Activated CD4-positive, alpha-beta T cell treated with anti-CD3 and anti-CD28 coated beads, Interleukin-2, Interleukin-4, amounts not matched to agents 100 ng/mL and 50 ng/mL, durations not matched to agents 16 hours and 8 hours (primary cell): Measurements from ENCODE around the gene FAM174B.
"Not testable (repeated sequence)": the region's sequence is repeated elsewhere in the genome, so short reads cannot be mapped to it uniquely, and the experiment has no call there.

Experiments used
- DNase-seq: peaks from one replicate; pipeline ENCODE4 v3.0.0-alpha.2; 2020; ENCODE audit warnings: low spot score

Gene FAM174B

GRCh38 chr15:92617549-92618520 is 37.7 kb downstream of the FAM174B start:
- DNase-seq, result no peak

- DNase-seq, result no peak
Measured at GRCh38 chr15:92616621-92617548, 38.7 kb downstream of the FAM174B start.

- no peak for DNase-seq
Measured at GRCh38 chr15:92614791-92615785, 40.5 kb downstream of the FAM174B start.

GRCh38 chr15:92614301-92614700 is 41.3 kb downstream of the FAM174B start:
- DNase-seq, result no peak

DNA sequence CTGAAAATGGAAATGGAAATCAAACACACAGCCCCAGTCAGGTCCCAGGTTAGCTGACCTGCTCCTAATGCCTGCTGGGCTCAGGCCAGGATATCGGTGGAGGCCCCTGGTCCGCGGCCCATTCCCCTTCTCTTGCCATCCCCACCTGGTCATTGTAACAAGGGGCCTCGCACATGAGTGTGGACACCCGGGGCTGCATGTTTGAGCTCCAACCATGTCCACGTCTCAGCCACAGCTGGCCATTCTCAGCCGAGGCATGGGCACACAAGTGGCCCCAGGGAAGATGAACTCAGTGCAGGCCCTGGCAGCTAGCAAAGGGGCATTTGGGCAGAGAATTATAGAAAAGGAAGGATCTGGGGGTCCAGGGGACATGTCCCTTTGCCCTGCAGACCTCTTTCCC is 41.7 kb downstream of the FAM174B start:
- DNase-seq, result no peak

DNA sequence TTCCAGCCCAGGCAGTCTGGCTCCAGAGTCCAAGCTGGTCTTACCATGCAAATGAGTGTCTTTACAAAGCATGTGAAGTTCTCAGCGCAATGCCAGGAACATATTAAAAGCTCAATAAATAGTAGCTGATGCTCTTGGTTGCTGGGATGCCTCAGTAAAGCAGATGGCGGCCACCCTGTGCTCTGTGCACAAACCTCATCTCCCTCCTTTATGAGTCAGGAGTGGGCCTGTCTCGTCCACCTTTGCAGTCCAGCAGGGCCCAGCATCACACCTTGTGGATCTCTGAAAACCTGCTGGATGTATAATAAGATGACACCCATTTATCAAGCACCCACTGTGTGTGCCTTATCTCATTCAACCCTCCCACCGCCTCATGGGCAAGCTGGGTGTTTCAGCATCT is 42.7 kb downstream of the FAM174B start:
- no peak for DNase-seq

DNA sequence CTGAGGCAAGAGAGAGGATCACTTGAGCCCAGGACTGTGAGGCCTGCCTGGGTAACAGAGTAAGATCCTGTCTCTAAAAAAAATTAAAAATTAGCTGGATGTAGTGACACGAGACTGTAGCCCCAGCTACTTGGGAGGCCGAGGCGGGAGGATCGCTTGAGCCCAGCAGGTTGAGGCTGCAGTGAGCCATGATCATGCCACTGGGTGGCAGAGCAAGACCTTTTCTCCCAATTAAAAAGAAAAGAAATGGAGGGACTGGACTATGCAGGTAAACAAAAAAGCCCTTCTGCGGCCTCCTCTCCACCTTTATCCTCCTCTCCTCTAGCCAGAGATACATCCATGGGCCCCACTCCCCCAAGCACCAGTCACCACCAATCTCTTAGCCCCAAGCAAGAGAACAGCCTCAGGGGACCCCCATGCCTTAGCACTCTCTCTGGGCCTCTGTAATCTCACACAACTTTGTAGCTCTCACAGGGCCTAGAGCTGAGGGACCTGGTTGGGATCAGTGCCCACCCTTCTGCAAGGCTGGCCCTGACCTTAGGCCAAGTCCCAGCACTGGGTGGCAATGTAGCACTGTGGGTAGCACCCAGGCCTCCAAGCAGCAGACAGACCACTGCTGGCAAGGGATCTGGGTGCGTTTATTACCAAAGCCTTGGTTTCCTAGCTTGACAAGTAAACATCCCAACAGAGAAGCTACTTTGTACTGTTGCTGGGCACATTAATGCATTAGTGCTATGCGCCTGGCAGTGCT is 43.4 kb downstream of the FAM174B start:
- DNase-seq, result no peak

DNA sequence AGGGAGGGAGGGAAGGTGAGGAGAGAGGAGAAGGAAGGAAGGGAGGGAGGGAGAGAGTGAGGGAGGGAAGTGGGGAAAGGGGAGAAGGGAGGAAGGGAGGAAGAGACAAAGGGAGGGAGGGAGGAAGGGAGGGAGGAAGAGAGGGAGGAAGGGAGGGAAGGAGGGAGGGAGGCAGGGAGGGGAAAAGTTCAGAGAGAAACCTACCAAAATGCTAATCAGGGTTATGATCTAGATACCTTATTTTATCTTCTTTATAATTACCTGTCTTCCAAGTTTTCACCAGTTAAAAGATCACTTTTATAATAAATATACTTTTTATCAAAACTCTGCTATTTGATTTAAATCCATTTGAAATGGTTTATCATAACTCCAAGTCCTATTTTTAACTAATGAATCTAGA is 44.4 kb downstream of the FAM174B start:
- DNase-seq, result no peak

DNA sequence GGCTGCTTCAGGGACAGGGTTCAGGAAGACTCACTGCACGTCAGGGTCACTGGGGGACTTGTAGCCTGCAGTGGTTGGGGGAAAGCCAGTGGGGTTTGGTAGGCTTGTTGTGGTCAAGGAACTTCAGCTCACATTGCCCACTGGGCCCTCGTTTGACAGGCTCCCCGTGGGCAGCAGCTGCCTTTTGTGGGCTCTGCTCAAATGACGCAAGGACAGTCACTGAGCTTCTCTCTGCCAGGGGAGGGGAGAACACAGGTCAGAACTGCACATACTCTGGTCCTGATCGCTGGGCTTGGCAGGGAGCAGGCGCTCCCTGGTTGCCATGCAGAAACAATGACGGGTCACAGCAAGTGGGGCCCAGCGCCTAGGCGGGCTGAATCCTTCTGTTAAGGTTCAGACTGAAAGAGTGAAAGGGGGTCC is 45.5 kb downstream of the FAM174B start:
- no peak for DNase-seq

DNA sequence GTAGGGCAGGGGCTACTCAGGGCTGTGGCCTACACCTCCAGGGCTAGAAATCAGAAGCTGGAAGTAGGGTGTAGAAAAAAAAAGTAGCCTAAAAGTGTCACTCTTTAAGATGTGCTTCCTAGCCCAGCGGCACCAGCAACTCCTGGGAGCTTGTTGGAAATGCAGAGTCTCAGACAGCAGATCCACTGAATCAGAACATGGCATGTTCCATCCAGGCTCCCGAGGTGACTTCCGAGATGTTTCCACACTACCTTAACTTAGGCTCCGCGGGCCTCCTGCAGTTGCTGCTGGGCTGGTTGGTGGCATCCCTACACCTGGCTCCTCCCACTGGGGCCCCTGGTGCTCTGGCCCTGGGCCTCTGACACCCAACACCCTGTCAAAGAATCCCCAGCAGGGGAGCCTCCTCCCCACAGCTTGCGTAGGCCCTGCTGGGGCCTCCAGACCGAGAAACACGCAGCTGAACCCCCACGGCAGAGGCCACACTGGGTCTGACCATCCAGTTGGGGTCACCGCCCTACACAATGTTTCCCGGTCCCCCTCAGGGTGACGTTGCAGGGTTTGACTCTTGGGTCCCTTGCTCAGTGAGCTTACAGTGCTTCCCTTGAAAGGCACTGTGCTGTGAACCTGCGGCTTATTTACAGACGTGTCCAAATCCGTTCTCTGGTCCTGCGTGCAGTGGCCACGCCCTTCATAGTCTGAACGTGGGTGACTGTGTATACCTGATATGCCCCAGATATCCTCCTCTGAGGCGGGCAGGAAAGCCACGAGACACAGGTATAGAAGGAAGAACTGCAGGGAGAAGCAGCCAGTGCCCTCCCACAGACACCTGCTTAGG is 46.5 kb downstream of the FAM174B start:
- no peak for DNase-seq

DNA sequence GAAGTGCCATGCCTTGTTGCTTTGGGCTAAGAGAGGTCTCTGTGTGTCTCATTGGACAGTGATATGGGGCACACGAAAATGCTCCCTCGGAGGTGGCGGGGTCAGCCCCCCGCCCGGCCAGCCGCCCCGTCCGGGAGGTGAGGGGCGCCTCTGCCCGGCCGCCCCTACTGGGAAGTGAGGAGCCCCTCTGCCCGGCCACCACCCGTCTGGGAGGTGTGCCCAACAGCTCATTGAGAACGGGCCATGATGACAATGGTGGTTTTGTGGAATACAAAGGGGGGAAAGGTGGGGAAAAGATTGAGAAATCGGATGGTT is 48.8 kb downstream of the FAM174B start:
- not testable (repeated sequence) for DNase-seq

GRCh38 chr15:92606126-92606835 is 49.3 kb downstream of the FAM174B start:
- no peak for DNase-seq

DNA sequence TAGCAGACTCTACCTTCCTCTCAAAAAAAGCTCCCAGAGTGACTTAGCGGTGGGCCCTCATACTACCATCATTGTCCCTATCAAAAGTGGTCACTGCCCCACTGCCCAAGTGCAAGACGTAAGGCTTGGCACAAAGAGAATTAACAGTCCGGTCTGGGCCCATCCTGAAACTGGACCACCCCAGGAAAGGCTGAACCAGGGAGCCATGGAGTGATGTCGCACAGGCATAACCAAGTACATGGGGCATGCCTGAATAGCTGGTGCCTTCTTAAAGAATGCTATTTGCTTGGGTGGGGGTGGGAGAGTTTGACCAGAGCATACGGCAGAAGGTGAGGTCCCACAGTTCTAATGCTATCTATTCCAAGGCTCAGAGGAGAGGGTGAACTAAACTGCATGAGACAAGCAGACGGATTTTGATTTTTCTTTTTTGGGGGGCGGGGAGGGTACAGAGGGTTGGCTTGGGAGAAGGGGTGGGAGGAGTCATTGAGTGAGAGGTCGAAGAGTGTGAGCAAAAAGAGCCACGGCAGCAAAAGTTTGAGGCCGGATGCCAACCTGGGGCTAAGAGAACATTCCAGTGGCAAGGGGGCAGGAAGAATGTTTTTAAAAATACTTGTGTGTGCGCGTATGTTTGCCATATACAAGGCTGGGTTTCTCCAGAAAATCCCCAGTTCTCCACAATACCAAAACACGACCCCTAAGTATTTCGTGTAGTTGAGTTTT is 50.2 kb downstream of the FAM174B start:
- no peak for DNase-seq

GRCh38 chr15:92603743-92604470 is 51.7 kb downstream of the FAM174B start:
- DNase-seq, result no peak

DNA sequence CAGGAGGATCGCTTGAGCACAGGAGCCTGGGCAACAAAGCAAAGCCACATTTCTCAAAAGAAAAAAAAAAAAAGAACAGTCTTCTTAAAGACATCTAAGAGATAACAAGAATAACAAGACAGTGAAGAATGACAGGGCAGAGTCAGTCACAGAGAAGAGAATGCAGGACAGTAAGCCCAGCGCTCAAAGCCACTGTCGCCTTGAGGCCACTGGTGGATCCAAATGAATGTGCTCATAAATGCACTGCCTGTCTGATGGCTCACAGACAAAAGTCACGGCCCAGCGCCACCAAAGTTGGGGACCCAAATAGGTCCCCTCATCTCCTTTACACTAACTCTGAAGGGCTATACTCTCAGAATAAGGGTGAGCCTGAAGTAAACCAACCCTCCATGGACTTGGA is 52.3 kb downstream of the FAM174B start:
- no peak for DNase-seq

- no peak for DNase-seq
Measured at GRCh38 chr15:92602267-92602593, 53.3 kb downstream of the FAM174B start.

DNA sequence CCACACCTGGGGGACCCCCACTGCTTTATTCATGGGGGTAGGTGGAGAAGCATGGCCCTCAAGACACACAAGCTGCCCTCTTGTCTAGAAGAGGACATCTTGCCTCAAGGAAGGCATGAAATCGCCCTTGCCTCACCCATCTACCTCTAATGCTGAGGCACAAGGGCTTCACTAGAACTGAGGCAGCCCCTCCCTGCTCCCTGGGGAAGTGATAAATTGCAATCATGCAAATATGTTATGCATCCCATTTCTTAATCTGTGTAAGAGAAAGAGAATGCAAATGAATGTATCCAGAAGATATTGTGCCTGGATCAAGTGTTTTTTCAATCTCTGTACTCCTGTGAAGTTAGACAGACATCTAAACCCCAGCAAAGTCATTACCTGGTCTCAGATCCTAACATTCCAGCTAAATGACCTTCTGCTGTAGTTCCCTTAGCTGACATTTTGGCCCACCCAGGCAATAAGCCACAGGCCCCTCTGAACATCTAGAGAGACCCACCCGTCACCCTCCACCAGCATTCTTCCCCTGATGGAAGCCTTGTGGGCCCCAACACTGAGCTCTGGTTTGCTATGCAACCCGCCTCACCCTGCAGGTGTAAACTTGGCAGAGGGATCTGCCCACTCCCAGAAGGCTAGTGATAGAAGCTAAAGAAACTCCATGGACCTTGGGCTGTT is 53.8 kb downstream of the FAM174B start:
- no peak for DNase-seq

- DNase-seq, result no peak
Measured at GRCh38 chr15:92600856-92601255, 54.7 kb downstream of the FAM174B start.
